HUES64 (cell line): Measurements from ENCODE around the gene CD3E. TPM values are rescaled to one million over a fixed set of nuclear protein-coding genes. Genes with fewer than 3 reads are reported as not detected.

Experiments used
- H3K27ac ChIP-seq: 2 replicates; pipeline ENCODE4 v1.7.0; 2013; ENCODE audit warnings: low read depth, low read length, inconsistent platforms
- H3K27me3 ChIP-seq: 2 replicates; pipeline ENCODE4 v1.6.1; 2013; ENCODE audit warnings: mild to moderate bottlenecking, low read length; ENCODE audit not compliant: insufficient read depth
- H3K36me3 ChIP-seq: 2 replicates; pipeline ENCODE4 v1.6.1; 2013; ENCODE audit warnings: mild to moderate bottlenecking, low read length; ENCODE audit not compliant: insufficient read depth
- H3K4me1 ChIP-seq: 2 replicates; pipeline ENCODE4 v1.6.1; 2013; ENCODE audit warnings: mild to moderate bottlenecking, low read length, moderate library complexity; ENCODE audit not compliant: insufficient read depth
- H3K4me3 ChIP-seq: 2 replicates; pipeline ENCODE4 v1.5.1; 2013; ENCODE audit warnings: mild to moderate bottlenecking, low read length, moderate library complexity
- H3K9ac ChIP-seq: 2 replicates; pipeline ENCODE4 v1.6.1; 2013; ENCODE audit warnings: mild to moderate bottlenecking, low read depth, low read length
- H3K9me3 ChIP-seq: 2 replicates; pipeline ENCODE4 v1.6.1; 2013; ENCODE audit warnings: low read depth, low read length; ENCODE audit not compliant: insufficient read depth
- WGBS: fragments of 150-250, 120-280 bp; methylation state at CpG from one replicate; pipeline ENCODE4 v1.1.7; 2013; ENCODE audit warnings: missing lambda C conversion rate; 5-methylcytosine and 5-hydroxymethylcytosine counted together
- polyA plus RNA-seq, 2 experiments: library from polyadenylated mRNA; stranded (reverse); fragments of 50-300 nt; gene quantifications; one replicate each; pipeline ENCODE4 v1.2.3, GENCODE V29; 2013

CD3E gene
- not detected for polyA plus RNA-seq (2013, experiment 1 of 2)
- not detected for polyA plus RNA-seq (2013, experiment 2 of 2)

DNA sequence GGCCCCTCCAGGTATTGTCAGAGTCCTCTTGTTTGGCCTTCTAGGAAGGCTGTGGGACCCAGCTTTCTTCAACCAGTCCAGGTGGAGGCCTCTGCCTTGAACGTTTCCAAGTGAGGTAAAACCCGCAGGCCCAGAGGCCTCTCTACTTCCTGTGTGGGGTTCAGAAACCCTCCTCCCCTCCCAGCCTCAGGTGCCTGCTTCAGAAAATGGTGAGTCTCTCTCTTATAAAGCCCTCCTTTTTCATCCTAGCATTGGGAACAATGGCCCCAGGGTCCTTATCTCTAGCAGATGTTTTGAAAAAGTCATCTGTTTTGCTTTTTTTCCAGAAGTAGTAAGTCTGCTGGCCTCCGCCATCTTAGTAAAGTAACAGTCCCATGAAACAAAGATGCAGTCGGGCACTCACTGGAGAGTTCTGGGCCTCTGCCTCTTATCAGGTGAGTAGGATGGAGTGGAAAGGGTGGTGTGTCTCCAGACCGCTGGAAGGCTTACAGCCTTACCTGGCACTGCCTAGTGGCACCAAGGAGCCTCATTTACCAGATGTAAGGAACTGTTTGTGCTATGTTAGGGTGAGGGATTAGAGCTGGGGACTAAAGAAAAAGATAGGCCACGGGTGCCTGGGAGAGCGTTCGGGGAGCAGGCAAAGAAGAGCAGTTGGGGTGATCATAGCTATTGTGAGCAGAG is at the start of gene CD3E:
CD3E (plus strand) TSS at position 163 of the 681 bp plus-strand sequence; CDS start at position 386, 223 bp downstream.
- H3K27me3 ChIP-seq: no peaks in the 10 kb centered on the region
- no peak within 1 kb of the TSS for H3K4me3 ChIP-seq
- WGBS: 88% methylated on average over 8 of the region's 8 CpGs
- H3K27ac ChIP-seq: no peak within 1 kb of the TSS
- no peaks in the 10 kb centered on the region for H3K36me3 ChIP-seq
- no peaks in the 10 kb centered on the region for H3K9me3 ChIP-seq
- H3K4me1 ChIP-seq: no peaks in the 10 kb centered on the region
- H3K9ac ChIP-seq: no peak within 1 kb of the TSS

DNA sequence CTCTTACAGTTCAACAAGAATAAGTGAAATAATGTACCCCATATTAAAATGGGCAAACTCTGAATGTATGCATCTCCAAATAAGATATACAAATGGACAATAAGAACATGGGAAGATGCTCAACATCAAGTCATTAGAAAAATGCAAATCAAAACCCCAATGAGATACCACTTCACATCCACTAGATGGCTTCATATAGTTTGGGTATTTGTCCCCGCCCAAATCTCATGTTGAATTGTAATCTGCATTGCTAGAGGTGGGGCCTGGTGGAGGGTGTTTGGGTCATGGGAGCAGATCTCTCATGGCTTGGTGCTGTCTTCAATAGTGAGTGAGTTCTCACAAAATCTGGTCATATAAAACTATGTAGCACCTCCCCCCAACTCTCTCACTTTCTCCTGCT is 46.1 kb upstream of the CD3E start:
- Histone ChIP-seq H3K9ac (no peak overlapping the region), H3K4me1 (peaks cover 6% of the 10 kb centered on the region), H3K4me3 (no peak overlapping the region), H3K27ac (no peak overlapping the region), H3K36me3 (no peaks in the 10 kb centered on the region), H3K27me3 (peaks cover 72% of the 10 kb centered on the region), H3K9me3 (no peaks in the 10 kb centered on the region)
- 0% methylated on average over 1 of the region's 1 CpG for WGBS

DNA sequence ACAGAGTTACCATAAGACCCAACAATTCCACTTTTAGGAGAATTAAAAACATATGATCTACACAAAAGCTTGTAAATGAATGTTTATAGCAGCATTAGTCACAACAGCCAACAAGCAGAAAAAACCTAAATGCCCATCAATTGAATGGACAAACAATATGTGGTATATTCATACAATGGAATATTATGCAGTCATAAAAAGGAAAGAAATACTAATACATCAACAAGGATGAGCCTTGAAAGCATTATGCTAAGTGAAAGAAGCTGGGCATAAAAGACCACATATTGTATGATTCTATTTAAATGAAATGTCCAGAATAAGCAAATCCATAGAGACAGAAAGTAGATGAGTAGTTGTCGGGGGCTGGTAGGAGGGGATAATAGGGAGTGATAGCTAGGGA is 45.4 kb upstream of the CD3E start:
- no peak overlapping the region for H3K4me3 ChIP-seq
- WGBS: 97% methylated on average over 1 of the region's 1 CpG
- no peaks in the 10 kb centered on the region for H3K9me3 ChIP-seq
- no peak overlapping the region for H3K9ac ChIP-seq
- peaks cover 72% of the 10 kb centered on the region for H3K27me3 ChIP-seq
- H3K36me3 ChIP-seq: no peaks in the 10 kb centered on the region
- peaks cover 12% of the 10 kb centered on the region for H3K4me1 ChIP-seq
- no peak overlapping the region for H3K27ac ChIP-seq

DNA sequence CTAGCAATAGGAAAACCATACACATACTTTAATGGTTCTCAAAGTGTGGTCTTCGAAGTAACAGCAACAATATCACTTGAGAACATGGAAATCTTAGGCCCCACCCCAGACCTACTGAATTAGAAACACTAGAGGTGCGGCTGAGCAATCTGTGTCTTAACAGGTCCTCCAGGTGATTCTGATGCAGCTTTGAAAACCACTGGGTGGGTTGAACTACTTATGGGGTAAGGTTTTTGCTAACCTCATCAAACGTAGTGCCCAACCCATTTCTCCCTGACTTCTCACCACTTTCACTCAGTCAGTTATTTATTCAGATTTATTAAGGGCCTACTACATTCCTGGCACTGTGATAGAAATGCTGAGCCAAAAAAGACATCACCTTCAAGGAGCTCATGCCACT is 44.2 kb upstream of the CD3E start:
- H3K9ac ChIP-seq: no peak overlapping the region
- peaks cover 72% of the 10 kb centered on the region for H3K27me3 ChIP-seq
- H3K27ac ChIP-seq: no peak overlapping the region
- H3K36me3 ChIP-seq: no peaks in the 10 kb centered on the region
- peaks cover 22% of the 10 kb centered on the region for H3K4me1 ChIP-seq
- H3K4me3 ChIP-seq: no peak overlapping the region
- no peaks in the 10 kb centered on the region for H3K9me3 ChIP-seq
- 91% methylated on average over 3 of the region's 3 CpGs for whole genome bisulfite sequencing

DNA sequence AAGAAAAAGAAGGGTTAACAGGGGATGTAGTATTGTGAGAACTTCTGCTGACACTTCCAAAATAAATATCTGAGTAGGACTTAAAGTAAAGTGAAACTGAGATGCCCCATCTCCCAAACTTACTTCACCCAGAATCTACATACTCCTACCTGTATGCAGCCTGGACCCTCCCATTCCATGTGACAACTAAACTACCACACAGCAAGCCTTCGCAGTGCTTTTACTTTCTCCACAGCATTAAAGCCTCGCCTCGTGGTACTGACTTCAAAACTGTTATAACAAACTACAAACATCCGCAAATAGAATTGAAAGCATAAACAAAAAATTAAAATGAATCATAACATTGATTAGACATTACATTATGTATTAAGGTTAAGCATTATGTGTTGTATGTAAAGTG is 41.4 kb upstream of the CD3E start:
- WGBS: 85% methylated on average over 3 of the region's 4 CpGs
- peaks cover 22% of the 10 kb centered on the region for H3K4me1 ChIP-seq
- no peak overlapping the region for H3K27ac ChIP-seq
- no peaks in the 10 kb centered on the region for H3K9me3 ChIP-seq
- H3K4me3 ChIP-seq: 0 out of 2 replicates have a peak overlapping the region, but pooled peaks have one; percentile 51
- peaks cover 78% of the 10 kb centered on the region for H3K27me3 ChIP-seq
- no peak overlapping the region for H3K9ac ChIP-seq
- no peaks in the 10 kb centered on the region for H3K36me3 ChIP-seq

DNA sequence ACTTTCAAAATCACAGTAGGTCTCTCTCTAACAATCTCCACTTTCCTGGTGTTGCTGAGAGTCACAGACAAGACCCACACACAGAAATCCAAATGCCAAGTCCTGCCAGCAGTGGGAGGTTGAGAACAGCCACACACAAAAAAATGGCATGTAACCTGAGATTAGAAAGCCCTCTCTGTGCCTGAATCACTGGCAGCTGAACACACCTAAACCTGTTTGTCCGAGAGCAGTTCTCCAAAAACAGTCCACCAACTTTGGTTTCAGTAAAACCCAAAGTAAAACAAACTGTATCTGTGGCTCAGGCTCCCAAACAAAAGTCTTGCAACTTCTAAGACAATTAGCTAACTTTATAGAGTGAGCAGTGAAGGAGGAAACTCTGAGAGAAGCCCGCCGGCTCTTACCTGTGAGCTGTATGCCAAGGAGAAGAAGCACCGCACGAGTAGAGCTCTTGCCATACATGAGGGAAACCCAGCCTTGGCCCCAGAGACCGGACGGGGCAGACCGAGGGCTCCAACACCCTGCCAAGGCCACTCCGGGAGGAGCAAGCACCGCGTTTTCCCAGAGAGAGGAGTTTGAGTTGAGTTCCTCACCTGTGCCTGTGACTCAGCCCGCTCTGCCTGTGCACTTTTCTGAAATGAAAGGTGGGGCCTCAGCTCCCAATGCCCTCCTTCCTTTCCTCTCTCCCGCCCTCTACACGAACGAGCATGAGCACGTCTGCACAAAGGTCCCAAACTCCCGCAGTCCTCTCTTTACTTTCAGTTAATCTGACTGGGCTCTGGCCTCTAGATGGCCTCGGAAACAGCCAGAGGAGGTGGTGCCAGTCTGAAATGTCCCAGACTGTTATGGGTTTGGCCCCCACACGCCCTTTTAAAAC is 40.6 kb upstream of the CD3E start, which contains the start of gene MPZL2:
MPZL2 (minus strand) TSS at position 603 of the 874 bp plus-strand sequence; CDS start at position 459, 144 bp downstream.
- Histone ChIP-seq H3K9ac (peak within 1 kb of the TSS; percentile 54), H3K27ac (no peak within 1 kb of the TSS)

DNA sequence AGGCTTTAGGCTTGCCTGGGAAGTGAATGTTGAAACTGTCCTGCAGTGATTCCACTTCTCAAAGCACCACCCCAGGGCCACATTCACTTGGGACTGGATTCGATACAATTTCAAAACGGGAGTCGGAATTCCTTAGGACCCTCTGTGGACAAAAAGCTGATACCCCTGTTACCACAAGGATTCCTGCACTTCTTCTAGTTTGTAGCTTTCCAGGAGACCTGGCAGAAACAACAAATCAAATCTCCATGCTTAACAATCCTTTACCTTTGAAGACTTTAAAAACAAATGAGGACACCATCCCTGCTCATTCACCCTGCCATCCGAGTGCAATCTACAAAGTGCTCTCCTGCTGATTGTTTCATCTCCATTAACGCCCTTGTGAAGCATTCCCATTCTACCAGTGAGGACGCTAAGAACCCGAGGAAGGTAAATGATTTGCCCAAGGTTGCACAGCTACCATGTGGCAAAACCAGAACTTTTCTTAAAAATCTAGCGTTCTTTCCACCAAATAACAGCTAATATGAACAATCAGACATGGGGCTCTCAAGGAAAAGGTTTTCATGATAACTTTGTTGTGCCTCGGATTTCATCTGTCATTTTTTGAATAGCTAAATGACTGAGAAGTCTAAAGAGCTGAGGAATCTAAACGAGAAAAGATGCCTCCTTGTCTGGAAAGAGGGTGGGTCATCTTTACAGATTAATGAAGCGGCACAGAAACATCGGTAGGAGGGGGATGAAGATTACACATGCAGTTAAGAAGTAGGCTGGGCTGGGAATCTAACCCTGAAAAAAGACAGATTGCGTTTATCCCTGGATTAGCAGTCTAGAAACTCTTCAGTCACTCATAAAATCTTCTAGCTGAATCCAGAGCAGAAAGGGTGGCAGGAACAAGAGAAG is 39.7 kb upstream of the CD3E start:
- H3K4me1 ChIP-seq: peaks cover 22% of the 10 kb centered on the region
- peak overlapping the region; percentile 54; the same call in 1 of the 2 replicates for H3K9ac ChIP-seq
- peak overlapping the region; percentile 51 for H3K4me3 ChIP-seq
- H3K9me3 ChIP-seq: no peaks in the 10 kb centered on the region
- WGBS: 35% methylated on average over 13 of the region's 13 CpGs
- peaks cover 90% of the 10 kb centered on the region for H3K27me3 ChIP-seq
- H3K27ac ChIP-seq: no peak overlapping the region
- no peaks in the 10 kb centered on the region for H3K36me3 ChIP-seq

More for the DNA sequence above, 40.6 kb upstream of the CD3E start, which contains the start of gene MPZL2:
- Histone ChIP-seq H3K4me3 (peak within 1 kb of the TSS; percentile 51), H3K27me3 (peaks cover 84% of the 10 kb centered on the region), H3K9me3 (no peaks in the 10 kb centered on the region), H3K4me1 (peaks cover 22% of the 10 kb centered on the region), H3K36me3 (no peaks in the 10 kb centered on the region)
- WGBS: 11% methylated on average over 19 of the region's 19 CpGs

DNA sequence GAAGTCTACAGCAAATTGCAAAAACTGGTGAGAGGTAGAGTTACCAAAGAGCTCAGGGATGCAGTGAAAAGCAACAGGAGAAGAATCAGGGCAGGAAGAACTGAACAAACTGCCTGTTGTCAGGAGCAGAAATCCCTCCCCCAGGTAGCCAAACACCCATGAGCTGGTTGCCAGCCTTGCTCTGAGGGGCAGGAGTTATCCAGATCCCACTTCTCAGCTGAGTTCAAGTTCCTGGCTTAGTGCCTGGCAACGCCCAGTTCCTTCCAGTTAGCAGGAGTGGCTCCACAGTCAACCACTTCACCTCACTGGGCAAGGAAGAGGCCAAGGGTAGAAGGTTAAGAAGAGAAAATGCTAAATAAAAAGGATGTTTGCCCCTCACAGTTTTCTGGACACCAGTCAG is 38.6 kb upstream of the CD3E start:
- peaks cover 92% of the 10 kb centered on the region for H3K27me3 ChIP-seq
- no peaks in the 10 kb centered on the region for H3K36me3 ChIP-seq
- WGBS: no CpG with 5 or more reads among the region's 1 CpG
- H3K27ac ChIP-seq: no peak overlapping the region
- no peaks in the 10 kb centered on the region for H3K9me3 ChIP-seq
- H3K9ac ChIP-seq: no peak overlapping the region
- peaks cover 22% of the 10 kb centered on the region for H3K4me1 ChIP-seq
- no peak overlapping the region for H3K4me3 ChIP-seq

DNA sequence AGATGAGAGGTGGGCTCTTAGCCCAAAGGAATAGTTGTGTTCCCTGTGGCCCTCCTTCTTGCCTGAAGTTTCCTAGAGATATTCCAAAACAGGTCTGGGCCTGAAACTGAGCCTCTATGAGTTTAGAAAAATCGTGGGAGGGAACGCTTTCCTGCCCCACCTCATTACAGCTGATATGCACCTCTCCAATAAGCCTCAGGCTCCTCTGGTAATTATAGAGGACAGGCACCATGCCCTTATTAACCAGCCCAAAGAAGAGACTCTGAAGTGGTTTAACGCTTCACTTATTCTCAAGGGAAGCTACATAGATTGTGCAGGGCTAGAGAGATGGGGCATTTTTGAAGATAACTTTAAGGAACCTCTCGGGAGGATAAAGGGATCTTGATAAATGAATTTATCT is 37.0 kb upstream of the CD3E start:
- 98% methylated on average over 3 of the region's 4 CpGs for WGBS
- no peak overlapping the region for H3K9ac ChIP-seq
- H3K4me3 ChIP-seq: no peak overlapping the region
- peaks cover 78% of the 10 kb centered on the region for H3K27me3 ChIP-seq
- H3K36me3 ChIP-seq: no peaks in the 10 kb centered on the region
- no peaks in the 10 kb centered on the region for H3K9me3 ChIP-seq
- peaks cover 22% of the 10 kb centered on the region for H3K4me1 ChIP-seq
- no peak overlapping the region for H3K27ac ChIP-seq

DNA sequence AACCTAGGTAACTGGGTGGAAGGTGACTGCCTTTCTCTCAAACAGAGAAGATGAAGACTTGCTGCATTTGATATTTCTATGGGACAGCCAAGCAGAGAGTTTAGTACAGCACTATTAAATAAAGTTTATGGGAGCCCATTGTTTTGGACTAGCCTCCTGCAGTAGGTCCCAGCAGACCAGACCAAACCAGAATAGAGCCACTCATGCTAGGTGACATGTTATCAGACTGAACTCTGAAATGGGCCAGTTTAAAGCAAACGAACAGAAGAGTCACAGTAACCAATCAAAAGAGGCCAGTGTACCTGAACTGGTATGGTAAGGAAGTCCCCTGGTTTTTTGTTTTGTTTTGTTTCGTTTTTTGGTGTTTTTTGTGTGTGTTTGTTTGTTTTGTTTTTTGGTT is 32.5 kb upstream of the CD3E start:
- H3K9me3 ChIP-seq: no peaks in the 10 kb centered on the region
- H3K9ac ChIP-seq: no peak overlapping the region
- peaks cover 36% of the 10 kb centered on the region for H3K27me3 ChIP-seq
- no peaks in the 10 kb centered on the region for H3K4me1 ChIP-seq
- no peaks in the 10 kb centered on the region for H3K36me3 ChIP-seq
- no peak overlapping the region for H3K4me3 ChIP-seq
- H3K27ac ChIP-seq: no peak overlapping the region
- WGBS: 77% methylated on average over 2 of the region's 2 CpGs
